HL-60/S4 treated with retinoic acid at 250 ng/mL for 4 days and 3 days (cell line): ENCODE measurements around the gene PODXL.

ENCODE experiments used
- in situ Hi-C: fragments of 300-500 bp; cut with MboI; formaldehyde crosslinking; loops from 2 replicates; pipeline ENCODE4 v1.7.0; 2022; ENCODE audit warnings: low sequenced_read_pairs

The PODXL gene

GRCh38 chr7:131564640-131565039 lies 8.2 kb upstream of the PODXL start:
- in situ Hi-C loops, result no loop called here

DNA sequence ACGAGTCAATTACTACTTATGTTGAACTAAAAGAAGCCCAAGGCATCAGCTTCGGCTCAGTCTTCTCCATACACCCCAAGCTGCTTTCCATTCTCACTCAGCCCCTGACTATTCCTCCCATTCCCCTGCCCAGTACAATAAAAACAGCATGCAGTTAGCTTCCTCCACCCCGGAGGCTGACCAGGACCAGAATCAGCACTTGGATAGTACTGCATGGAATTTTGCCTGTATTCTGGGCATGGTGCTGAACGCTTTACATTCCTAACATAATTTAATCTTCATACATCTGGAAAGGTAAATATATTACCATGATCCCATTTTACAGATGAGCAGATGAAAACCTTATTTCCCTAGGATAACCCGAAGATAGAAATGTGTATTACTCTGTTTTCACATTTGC lies 7.5 kb upstream of the PODXL start:
- in situ Hi-C loops, result no loop called here

GRCh38 chr7:131562941-131563340 lies 6.5 kb upstream of the PODXL start:
- in situ Hi-C loops, result no loop called here

- in situ Hi-C loops, result no loop called here
Measured at GRCh38 chr7:131560061-131560460, 3.6 kb upstream of the PODXL start.

GRCh38 chr7:131557652-131558385 lies 1.4 kb upstream of the PODXL start:
- in situ Hi-C loops, result no loop called here

DNA sequence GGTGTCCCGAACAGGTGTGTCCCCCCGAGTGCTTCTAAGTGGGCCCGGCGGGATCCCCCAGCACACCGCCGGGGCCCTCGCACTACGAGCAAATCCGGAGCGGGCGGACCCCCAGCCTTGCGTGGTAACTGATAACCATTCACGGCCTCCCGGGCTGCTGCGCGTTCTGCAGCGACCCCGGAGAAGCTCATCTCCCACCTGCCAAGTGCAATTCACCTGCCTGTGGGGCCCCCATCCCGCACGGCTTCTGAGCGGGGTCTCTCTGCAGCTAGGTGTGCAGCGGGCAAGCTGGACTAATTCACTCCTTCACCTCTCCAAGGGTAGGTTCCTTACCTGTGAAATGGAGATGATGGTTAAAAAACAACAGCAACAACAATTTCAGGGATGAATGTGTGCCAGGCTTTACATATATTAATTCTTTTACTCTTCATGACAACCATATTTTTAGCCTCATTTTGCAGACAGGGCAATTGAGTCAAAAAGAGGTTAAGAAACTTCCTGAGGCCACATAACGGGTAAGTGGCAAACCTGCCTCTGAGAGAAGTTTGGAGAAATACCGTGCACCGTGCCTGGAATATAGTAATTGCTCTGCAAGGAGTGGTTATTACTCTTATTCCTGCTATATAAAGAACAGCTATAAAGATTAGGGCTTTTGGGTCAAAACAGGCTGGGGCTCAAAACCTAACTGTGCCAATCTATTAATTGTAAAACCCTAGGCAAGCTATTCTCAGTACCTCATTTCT lies 652 bp upstream of the PODXL start:
- in situ Hi-C loops, result no loop called here

DNA sequence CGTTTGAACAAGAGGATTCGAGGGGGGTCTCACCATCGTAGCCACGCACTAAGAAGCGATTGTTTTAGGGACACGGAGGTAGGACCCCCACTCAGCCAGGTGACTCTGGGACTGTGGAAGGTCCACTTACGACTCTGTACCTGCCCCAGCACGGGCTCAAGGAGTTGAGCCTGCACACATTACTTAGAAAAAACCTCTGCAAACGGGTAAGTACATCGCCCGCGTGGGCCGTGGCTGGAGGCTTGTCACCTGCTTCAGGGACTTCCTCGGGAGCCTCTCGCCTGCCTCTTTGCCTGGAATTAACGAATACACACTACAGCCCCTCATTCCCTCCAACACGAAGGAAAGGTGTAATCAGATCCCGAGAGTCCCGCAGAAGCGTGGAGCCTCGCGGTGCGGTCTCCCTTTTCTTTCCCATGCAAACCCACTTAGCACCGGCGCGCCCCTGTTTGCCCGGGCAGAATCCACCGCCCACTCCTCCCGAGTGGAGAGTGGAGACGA lies 826 bp downstream of the PODXL start:
- in situ Hi-C loops, result no loop called here

DNA sequence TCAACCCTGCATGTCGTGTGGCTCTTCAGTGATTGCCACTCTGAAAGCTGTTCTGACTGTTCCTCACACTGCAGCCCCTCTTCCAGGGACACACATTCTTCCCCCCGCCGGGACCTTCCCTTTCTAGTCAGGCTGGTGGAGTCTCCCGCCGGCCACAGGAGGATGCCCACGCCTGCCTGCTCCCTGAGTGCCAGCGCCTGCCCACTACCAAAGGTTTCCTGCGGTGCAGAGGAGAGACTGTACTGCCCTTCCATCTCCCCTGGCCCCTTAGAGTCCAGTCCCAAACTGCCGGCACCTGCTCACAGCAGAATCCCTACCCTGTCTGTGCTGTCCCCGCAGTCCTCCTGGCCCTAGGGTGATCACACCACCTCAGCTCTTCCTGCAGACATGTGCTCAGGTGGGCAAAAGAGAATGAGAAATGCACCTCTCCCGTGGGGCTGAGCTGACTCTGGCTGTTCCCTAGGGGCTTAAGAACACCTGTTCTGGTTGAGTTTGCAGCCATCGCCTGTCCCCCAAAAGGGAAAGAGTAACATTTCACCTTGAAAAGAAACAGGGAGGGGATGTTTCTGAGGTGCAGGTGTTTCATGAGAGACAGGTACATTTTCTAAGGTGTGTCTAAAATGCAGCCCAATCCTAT lies 1.4 kb downstream of the PODXL start:
- in situ Hi-C loops, result no loop called here

GRCh38 chr7:131553931-131554330 lies 2.5 kb downstream of the PODXL start:
- in situ Hi-C loops, result no loop called here

DNA sequence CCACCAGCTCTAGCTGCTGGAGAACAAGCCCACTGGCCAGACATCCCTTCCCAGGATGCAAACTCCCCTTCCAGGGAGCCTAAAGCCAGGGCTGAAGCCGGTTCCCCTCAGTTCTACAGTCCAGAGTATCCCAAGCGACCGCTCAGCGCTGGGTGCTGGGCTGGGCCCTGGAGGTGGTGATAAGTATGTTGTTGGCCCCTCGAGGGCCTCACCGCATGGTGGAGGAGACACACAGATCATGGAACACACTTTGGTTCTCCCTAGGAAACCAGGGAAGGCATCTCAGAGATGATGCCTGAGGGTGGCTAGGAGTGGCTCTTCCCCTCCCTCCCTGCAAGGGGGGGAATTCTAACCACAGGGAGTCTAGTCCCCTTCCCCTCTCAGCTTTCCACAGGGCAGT lies 4.4 kb downstream of the PODXL start:
- in situ Hi-C loops, result no loop called here

DNA sequence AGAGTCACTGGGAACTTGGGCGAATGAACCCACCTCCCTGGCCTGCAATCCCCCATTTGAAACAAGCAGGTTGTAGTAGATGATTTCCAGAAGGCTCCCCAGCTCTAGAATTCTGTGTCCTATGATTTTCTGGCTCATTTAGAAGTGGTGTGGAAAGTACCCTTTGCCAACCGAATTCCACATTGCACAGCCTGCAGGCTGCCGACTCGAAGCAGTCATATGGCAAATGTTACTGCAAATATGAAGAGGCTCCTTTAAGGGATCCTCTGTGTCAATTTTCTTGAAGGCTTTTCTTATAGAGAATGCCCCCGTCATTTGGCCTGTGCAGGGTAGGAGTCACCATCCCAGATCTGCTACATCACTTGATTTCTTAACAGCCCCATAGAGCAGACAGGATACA lies 5.6 kb downstream of the PODXL start:
- in situ Hi-C loops, result no loop called here

- in situ Hi-C loops, result no loop called here
Measured at GRCh38 chr7:131548371-131548770, 8.1 kb downstream of the PODXL start.

- in situ Hi-C loops, result no loop called here
Measured at GRCh38 chr7:131547589-131547988, 8.8 kb downstream of the PODXL start.

DNA sequence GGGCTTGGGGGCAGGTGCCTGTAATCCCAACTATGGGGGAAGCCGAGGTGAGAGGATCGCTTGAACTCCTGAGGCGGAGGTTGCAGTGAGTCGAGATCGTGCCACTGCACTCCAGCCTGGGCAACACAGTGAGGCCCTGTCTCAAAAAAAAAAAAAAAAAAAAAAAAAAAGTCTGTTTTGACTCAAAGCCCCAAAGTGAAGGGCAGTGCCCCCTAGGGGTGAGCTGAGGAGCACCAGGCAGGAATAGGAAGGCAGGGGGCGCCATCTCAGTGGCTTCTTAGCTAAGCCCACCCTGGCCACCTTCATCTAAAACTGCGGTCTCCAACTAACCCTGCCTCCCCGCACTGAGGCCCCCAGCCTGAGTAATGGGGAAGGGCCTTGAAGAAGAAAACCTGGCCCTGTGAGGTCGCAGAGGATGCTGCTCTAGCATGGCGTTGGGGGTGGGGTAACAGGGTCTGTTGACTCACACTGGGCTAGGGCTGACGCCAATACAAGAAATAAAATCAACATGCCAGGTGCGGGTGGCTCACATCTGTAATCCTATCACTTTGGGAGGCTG lies 9.8 kb downstream of the PODXL start:
- in situ Hi-C loops, result no loop called here

GRCh38 chr7:131546126-131546525 lies 10.3 kb downstream of the PODXL start:
- in situ Hi-C loops, result no loop called here

DNA sequence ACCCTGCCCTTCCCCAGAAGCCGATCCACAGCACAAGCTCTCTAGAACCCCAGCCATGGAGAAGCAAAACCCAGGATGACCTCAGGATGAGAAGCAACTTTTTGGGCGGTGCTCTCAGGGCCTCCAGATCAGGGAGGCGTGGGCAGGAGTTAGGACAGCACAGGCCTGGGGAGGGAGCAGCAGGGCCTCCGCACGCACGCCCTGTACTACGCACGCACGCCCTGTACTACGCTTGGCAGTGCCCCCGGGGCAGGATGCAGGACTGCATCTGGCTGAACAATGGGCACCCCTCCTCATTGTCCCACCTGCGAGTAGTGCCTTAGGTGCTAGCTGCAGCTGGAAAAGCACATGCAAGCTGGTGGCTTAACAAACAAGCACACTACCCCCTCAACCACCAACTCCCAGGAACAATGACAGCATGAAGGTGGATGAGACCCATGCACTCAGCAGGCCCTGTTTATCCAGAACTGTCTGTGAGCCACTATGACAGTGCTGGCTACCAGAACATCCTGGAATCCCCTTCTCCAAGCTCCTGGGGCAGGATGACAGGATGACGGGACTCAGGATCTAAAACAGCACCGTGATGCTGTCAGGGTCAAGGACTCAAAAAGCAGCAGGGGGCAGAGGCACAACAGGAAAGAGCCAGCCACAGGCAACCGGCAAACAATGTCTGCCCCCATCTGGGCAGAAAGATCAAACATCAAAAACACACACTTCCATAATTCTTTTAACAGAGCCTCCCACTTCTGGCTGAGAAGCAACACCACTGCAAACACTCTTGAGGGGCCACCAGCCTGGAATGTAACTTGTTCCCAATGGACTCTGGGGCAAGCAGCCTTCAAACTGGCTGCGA lies 11.8 kb downstream of the PODXL start:
- in situ Hi-C loops, result no loop called here

DNA sequence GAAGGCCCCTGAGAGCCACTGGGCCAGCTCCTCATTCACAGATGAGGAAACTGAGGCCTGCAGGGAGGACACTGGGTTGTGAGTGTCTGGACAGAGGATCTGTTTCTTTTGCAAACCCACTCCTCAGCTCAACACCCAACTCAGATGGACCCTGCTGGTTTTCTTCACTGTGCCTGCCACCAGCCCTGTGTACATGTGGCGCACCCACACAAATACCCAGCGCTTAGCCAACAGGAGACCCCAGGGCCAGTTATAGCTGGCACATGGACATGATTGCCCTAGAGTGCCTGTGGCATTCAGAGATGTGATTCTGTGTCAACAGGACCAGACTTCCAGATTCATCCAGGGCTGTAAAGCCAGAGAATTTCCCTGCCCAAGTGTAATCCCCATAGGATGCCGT lies 12.4 kb downstream of the PODXL start:
- in situ Hi-C loops, result no loop called here

DNA sequence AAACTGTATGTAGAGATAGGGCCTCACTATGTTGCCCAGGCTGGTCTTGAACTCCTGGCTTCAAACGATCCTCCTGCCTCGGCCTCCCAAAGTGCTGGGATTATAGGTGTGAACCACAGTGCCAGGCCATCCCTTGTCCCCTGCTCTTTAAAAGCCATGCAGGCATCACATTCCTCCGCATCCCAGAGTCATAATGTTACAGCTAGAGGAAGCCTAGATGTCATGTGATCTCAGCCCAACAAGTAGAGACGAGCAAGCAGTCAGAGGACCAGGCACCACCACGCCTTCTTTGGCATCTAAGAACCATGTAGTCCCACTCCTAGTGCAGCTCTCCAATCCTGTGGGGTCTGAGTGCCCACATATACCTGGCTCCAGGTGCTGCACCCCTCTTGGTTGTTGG lies 13.1 kb downstream of the PODXL start:
- in situ Hi-C loops, result no loop called here

GRCh38 chr7:131540491-131541162 lies 15.8 kb downstream of the PODXL start:
- in situ Hi-C loops, result no loop called here

- in situ Hi-C loops, result no loop called here
Measured at GRCh38 chr7:131538813-131539179, 17.6 kb downstream of the PODXL start.
